GM21619 (cell line): Measurements from ENCODE around the gene ESPNL.

Experiments used
- ATAC-seq: cut with Tn5 transposase; IDR thresholded peaks from one replicate; pipeline ENCODE4 v1.9.1; 2021; ENCODE audit not compliant: unreplicated experiment

The ESPNL gene

DNA sequence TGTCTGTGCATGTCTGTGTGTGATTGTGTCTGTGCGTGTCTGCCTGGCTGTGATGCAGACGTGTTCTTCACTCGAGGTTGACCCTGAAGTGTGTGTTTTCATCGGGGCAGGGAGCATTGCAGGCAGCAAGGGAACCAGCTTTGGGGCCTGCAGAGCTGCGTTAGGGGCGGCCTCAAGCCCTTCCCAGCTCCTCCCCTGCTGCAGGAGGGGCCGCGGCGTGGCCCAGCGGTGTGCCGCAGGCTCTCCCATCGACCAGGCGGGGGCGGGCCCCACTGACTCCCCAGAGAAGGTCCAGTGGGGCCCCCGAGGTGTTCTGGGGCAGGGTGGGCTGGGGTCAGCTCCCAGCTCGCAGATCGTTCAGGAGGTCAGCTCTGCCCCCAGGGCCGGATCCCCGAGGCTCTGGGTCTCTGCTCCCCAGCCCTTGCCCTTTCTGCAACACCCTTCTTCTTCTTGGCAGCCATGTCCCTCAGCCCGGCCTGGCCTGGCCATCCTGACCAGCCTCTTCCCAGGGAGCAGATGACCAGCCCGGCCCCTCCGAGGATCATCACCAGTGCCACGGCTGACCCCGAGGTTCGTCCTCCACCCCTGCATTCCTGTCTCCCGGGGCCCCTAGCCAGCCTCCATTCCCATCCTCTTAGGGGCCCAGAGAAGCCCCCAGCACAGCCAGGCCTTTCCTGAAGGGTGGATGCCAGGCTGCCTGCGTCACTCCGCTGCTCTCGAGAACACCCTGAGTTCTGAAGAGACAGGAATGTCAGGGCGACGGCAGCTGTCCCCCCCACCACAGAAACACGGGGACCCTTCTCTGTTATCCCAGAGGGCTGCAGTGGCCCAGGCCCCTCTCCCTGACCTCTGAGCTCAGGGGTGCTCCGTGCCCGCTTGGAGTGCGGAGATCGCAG lies 27.3 kb downstream of the ESPNL start:
- ATAC-seq = peak; percentile 53

DNA sequence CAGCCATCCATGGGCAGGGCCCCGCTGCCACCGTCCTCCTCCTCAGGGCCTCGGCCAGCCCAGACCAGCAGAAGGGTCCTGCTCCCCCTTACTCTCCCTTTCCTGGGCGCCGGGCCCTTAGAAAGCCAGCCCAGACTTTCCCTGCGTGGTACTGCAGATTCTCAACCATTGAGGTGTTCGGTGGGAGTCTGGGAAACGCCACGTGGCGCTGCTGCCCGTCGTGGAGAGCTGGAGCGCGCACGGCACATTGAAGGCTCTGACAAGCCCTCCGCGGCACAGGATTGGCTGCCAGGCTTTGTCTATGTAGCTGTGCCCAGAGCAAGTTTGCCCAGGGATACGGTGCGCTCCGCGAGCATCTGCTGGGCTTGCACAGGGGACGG lies 27.9 kb downstream of the ESPNL start:
- ATAC-seq = no peak

GRCh38 chr2:238128534-238129001 lies 28.4 kb downstream of the ESPNL start:
- ATAC-seq = no peak

DNA sequence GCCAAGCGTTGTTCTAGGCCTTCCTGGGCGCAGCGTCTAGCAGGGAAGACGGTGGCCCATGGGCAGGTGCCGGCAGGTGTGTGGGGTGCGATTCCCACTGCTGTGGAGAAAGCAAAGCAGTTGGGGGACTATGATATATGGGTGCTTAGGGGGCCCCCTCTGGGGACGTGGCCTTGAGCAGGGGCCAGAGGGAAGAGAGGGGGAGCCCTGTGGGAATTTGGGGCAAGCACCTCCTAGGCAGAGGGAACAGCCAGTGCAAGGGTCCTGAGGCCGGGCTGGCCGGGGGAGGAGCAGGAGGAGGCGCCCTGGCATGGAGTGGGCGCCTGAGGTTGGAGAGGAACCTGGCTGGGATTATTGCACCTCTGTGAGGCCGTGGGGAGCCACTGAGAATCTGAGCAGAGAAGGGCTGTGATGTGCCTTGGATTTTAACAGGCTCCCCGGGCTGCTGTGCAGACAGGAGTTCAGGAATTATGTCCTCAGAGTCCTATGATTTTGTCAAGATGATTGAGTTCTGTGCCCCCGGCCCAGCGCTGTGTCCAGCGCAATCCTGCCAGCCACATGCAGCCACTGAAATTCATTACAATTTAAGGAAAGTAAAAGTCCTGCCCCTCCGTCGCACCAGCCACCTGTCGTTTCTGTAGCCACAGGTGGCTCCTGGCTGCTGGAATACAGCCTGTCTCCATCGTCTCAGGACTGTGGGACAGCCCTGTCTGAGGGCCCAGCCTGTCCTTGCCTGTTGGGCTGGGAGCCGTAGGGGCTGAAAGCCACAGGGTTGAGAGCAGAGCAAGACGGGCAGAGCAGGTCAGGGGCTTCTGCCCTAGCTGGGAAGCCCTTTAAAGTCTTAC lies 29.2 kb downstream of the ESPNL start:
- ATAC-seq = no peak

DNA sequence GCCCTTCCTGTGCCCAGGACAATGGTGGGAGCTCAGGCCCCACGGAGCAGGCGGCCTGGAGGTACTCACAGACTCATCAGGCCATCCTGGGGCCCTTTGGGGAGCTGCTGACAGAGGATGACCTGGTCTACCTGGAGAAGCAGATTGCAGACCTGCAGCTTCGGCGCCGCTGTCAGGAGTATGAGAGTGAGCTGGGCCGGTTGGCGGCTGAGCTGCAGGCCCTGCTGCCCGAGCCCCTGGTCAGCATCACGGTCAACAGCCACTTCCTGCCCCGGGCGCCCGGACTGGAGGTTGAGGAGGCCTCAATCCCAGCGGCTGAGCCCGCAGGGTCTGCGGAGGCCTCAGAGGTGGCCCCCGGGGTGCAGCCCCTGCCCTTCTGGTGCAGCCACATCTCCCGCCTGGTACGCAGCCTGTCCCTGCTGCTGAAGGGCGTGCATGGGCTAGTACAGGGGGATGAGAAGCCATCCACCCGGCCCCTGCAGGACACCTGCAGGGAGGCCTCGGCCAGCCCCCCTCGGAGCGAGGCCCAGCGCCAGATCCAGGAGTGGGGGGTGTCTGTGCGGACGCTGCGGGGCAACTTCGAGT lies 30.1 kb downstream of the ESPNL start:
- no peak for ATAC-seq

- ATAC-seq = no peak
These were observed 30.8 kb downstream of the ESPNL start for GRCh38 chr2:238130696-238131628.

- no peak for ATAC-seq
These were observed 31.8 kb downstream of the ESPNL start for GRCh38 chr2:238131761-238132462.

- ATAC-seq = no peak
These were observed 32.6 kb downstream of the ESPNL start for GRCh38 chr2:238132463-238133450.

DNA sequence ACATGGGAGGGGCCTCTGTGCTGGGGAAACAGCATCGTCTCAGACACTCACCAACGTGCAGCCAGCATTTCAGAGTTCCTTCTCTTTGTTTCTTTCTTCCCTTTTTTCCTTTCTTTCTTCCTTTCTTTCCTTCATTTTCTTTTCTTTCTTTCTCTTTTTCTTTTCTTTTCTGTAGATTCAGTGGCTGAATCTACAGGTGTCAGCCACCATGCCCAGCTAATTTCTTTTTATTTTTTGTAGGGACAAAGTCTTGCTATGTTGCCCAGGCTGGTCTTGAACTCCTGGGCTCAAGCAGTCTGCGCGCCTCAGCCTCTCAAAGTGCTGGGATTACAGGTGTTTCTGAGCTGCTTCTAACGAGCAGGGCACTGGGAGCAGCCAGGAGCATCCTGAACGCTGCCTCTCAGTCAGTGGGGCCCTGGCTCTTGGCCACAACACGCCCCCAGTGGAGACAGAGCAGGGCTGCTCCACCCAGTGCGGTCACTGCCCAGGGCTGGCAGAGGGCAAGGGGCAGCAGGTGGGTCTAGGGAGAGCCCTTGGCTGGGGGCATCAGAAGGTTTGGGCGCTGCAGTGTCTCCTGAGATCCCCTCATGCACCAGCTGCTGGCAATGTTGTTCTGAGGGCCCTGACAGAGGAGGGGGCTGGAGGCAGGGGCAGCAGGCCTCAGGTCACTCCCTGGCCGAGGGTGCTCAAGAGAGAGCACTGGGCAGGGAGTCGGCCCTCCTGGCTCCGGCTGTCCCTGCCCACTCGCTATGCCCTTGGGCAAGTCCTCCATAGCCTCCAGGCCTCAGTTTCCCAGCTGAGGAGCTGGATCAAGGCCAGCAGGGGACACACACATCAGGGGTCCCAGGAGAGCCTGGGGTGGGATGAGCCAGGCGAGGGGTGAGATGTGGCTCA lies 33.6 kb downstream of the ESPNL start:
- no peak for ATAC-seq

GRCh38 chr2:238134393-238134785 lies 34.2 kb downstream of the ESPNL start:
- ATAC-seq = no peak

DNA sequence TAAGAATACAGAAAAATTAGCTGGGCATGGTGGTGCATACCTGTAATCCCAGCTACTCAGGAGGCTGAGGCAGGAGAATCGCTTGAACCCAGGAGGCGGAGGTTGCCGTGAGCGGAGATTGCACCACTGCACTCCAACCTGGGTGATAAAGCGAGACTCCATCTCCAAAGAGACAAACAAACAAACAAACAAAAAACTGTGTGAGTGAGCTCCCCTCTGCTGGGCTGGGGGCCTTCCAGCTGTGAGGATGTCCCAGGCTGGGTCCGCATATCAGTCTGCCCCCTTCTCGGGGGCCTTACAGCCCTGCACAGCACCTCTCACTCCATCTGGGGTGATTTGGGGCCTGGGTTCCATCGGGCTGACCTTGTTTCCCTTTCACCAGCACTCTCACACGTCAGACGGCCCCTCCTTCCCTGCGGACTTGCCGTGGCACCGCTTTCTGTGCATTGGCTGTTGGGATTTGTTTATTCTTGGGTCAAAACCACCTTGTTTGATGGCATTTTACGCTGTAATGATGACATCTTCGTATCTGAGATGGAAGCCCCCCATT lies 35.5 kb downstream of the ESPNL start:
- ATAC-seq = no peak

GRCh38 chr2:238136820-238137537 lies 36.8 kb downstream of the ESPNL start:
- no peak for ATAC-seq

- ATAC-seq = no peak
These were observed 37.7 kb downstream of the ESPNL start for GRCh38 chr2:238137885-238138284.

DNA sequence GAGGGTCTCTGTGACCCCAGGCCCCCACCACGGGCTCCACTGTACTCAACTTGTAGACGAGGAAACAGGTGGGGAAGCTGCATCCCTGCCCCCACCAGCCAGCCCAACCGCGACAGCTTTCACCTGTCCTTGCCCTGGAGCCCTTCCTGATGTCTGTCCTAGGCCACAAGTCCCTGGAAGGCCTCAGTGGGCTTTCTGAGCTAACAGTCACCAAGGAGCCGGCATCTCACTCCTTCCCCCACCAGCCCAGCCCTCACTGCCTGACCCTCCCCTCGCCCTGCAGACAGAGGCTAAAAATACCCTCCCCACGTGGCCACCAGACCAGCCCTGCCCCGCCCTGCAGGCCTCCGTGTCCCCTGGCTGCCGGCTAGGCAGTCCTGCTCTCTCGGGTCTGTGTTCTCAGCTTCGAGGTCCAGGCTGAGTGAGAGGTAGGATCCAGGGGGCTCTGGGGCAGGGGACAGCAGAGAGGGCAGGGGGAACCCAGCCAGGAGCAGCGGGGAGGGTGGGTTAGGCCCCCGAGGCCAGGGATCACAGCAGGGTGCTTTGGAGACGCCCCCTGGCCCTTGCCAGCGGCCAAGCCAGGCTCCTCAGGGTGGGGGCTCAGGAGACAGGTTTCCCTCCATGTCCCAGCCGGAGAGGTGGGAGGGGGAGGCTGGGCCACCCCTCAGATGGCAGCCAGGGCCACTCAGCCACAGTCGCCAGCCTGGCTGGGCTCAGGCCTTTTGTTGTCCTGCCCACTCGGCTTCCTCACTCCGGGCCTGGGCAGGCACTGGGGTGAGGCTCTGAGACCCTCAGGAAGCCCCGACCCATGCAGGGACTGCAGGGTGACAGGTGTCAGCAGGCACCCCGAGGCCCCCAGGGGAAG lies 38.4 kb downstream of the ESPNL start, which contains the start of gene KLHL30:
Gene KLHL30 (plus strand): TSS at position 338 of the 865 bp plus-strand sequence. CDS start 2,087 bp downstream, outside the sequence.
- no peak for ATAC-seq

GRCh38 chr2:238139196-238140039 lies 39.3 kb downstream of the ESPNL start:
- no peak for ATAC-seq
